Glutamatergic neuron (in vitro differentiated cells): ENCODE data around the gene DTHD1. TPM values are rescaled to one million over a fixed set of nuclear protein-coding genes. Genes with fewer than 3 reads are reported as not detected.

Experiments used
- DNase-seq: peaks from one replicate; pipeline ENCODE4 v3.0.0; 2022
- H3K27ac Mint-ChIP-seq: one replicate; pipeline ENCODE4 v1.8.0; 2020; ENCODE audit warnings: mild to moderate bottlenecking, mixed read lengths, inconsistent platforms; ENCODE audit not compliant: unreplicated experiment
- H3K27me3 Mint-ChIP-seq: one replicate; pipeline ENCODE4 v1.8.0; 2020; ENCODE audit warnings: mild to moderate bottlenecking, moderate library complexity, mixed read lengths, inconsistent platforms; ENCODE audit not compliant: unreplicated experiment
- H3K36me3 Mint-ChIP-seq: one replicate; pipeline ENCODE4 v1.8.0; 2020; ENCODE audit warnings: mild to moderate bottlenecking, mixed read lengths, inconsistent platforms; ENCODE audit not compliant: unreplicated experiment
- H3K4me1 Mint-ChIP-seq: one replicate; pipeline ENCODE4 v1.8.0; 2020; ENCODE audit warnings: mild to moderate bottlenecking, low read depth, mixed read lengths, inconsistent platforms; ENCODE audit not compliant: unreplicated experiment
- H3K4me3 Mint-ChIP-seq: one replicate; pipeline ENCODE4 v1.8.0; 2020; ENCODE audit warnings: mild to moderate bottlenecking, mixed read lengths, inconsistent platforms; ENCODE audit not compliant: unreplicated experiment
- H3K9me3 Mint-ChIP-seq: one replicate; pipeline ENCODE4 v1.8.0; 2020; ENCODE audit warnings: mild to moderate bottlenecking, moderate library complexity, mixed read lengths, inconsistent platforms; ENCODE audit not compliant: unreplicated experiment
- total RNA-seq: library from RNA; stranded (reverse); fragmentation: NEBNext Ultra II Directional; extraction: Animal tissue kit (Norgen Biotek cat#: 25700); gene quantifications from one replicate; pipeline ENCODE4 v1.2.1, GENCODE V29; 2021; ENCODE audit not compliant: unreplicated experiment
- TF ChIP-seq, protein P1 (sequence below): fragments of 200-600 bp; sonication (generic); IDR thresholded peaks from one replicate; pipeline ENCODE4 v1.5.0; 2021; ENCODE audit not compliant: partially characterized antibody, unreplicated experiment

Gene DTHD1
- total RNA-seq, 1 donor from 2014 or later: not detected

DNA sequence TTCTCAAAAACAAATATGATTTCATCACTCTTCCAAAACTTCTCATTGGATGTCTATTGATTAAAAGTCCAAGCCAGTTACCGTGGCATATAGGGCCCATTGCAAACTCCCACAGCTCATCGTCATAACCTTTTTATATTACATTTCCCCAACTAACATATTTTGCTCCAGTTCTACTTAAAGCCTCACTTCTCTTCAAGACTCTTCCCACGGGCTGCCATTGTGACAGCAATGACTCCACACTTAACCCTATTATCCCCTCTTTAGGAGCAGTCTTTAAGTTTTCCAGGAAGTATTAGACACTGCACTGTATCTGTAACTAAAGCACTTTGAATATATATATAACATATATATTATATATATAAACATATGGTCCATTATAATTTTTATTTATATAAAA is 44.5 kb downstream of the DTHD1 start:
- Mint-ChIP-seq H3K9me3 (no peaks in the 10 kb centered on the region), H3K27me3 (no peaks in the 10 kb centered on the region), H3K27ac (no peak overlapping the region), H3K4me3 (no peak overlapping the region), H3K4me1 (no peaks in the 10 kb centered on the region), H3K36me3 (peaks cover 4% of the 10 kb centered on the region)
- DNase-seq: no peak
- TF ChIP-seq, protein P1, sequence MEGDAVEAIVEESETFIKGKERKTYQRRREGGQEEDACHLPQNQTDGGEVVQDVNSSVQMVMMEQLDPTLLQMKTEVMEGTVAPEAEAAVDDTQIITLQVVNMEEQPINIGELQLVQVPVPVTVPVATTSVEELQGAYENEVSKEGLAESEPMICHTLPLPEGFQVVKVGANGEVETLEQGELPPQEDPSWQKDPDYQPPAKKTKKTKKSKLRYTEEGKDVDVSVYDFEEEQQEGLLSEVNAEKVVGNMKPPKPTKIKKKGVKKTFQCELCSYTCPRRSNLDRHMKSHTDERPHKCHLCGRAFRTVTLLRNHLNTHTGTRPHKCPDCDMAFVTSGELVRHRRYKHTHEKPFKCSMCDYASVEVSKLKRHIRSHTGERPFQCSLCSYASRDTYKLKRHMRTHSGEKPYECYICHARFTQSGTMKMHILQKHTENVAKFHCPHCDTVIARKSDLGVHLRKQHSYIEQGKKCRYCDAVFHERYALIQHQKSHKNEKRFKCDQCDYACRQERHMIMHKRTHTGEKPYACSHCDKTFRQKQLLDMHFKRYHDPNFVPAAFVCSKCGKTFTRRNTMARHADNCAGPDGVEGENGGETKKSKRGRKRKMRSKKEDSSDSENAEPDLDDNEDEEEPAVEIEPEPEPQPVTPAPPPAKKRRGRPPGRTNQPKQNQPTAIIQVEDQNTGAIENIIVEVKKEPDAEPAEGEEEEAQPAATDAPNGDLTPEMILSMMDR: no peak

DNA sequence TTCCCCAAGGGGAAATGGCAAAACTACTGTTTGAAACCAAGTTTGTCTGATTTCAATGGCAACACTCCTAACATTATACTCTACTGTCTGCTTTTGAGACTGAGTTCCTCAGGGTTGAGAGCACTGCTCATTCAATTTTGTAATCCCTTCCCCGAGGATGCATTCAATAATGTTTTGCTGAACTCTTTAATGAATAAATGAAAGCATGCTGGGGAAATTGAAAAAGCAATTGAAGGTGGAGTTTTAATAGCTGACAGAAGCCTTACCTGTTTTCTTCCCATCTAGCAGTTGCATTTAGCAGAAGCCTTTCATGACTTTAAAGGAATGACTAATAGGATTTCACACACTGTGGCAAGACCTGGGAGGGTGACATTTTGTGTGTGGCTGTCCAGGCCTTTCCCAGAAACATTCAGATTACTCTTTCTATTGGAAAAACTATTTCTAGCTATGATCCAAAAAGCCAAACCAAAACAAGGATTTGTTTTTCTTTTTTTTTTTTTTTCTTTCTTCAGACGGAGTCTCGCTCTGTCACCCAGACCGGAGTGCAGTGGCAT is 45.1 kb downstream of the DTHD1 start:
- no peaks in the 10 kb centered on the region for H3K4me1 Mint-ChIP-seq
- no peaks in the 10 kb centered on the region for H3K27me3 Mint-ChIP-seq
- no peak overlapping the region for H3K4me3 Mint-ChIP-seq
- no peaks in the 10 kb centered on the region for H3K9me3 Mint-ChIP-seq
- H3K27ac Mint-ChIP-seq: no peak overlapping the region
- peaks cover 4% of the 10 kb centered on the region for H3K36me3 Mint-ChIP-seq
- TF ChIP-seq, protein P1: no peak
- DNase-seq: no peak

DNA sequence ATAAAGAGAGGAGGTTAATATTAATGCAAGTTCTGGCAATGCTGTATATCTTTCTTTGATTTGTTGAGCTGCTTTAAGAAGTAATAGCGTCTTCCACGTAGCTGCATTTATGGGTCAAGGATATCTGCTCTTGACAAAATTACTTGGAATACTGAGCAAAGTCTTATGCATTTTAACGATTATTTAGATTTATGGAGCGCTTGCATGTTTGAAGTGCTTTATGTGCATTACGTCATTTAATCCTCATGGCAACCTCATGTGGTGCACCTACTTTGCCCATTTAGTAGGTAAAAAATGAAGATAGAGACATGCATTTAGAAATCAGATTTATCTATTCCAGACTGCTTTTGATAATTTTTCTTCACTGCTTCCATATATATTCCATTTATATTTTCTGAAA is 46.0 kb downstream of the DTHD1 start:
- DNase-seq: no peak
- H3K27me3 Mint-ChIP-seq: no peaks in the 10 kb centered on the region

DNA sequence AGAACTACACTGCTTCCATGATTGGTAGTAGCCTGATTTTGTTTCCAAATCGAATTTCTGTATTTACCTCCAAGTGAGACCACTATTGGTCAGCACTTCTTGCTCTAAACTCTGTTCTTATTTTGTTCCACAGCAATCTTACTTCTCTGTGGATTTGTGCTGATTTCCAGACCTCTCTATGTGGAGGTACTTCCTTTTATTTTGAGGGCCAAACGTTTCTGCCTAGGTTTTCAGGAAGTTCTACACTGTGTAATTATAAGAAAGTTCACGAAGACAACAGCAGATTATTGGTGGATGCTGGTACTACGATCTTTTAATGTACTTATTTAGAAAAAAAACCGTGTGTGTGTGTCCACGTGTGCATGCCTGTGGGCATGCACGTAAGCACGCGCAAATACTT is 46.7 kb downstream of the DTHD1 start:
- TF ChIP-seq, protein P1: no peak
- no peaks in the 10 kb centered on the region for H3K9me3 Mint-ChIP-seq
- no peaks in the 10 kb centered on the region for H3K27me3 Mint-ChIP-seq
- no peaks in the 10 kb centered on the region for H3K36me3 Mint-ChIP-seq
- no peaks in the 10 kb centered on the region for H3K4me1 Mint-ChIP-seq
- no peak for DNase-seq
- no peak overlapping the region for H3K4me3 Mint-ChIP-seq
- no peak overlapping the region for H3K27ac Mint-ChIP-seq

More for the DNA sequence above, 46.0 kb downstream of the DTHD1 start:
- Mint-ChIP-seq H3K4me3 (no peak overlapping the region), H3K36me3 (no peaks in the 10 kb centered on the region), H3K9me3 (no peaks in the 10 kb centered on the region), H3K4me1 (no peaks in the 10 kb centered on the region), H3K27ac (no peak overlapping the region)
- TF ChIP-seq, protein P1: no peak

DNA sequence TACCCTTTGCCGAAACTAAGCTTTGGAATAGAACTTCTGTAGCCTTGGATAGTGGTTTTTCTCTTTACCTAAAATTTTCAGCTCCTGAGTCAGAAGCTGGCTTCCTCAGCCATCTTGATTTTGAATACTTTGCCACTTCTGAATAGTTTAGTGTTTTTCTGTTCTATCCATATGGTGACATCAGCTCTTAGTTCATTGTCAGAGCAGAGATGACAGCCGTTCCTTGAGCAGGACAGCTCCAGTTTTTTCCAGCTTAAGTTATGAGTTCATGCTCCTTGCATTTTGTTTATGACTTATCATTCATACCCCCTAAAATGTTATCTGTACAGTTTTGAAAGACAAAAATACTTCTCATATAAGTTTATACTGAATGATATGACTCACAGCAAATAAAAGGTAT is 47.8 kb downstream of the DTHD1 start:
- no peaks in the 10 kb centered on the region for H3K4me1 Mint-ChIP-seq
- no peak for DNase-seq
- no peak overlapping the region for H3K4me3 Mint-ChIP-seq
- H3K9me3 Mint-ChIP-seq: no peaks in the 10 kb centered on the region
- no peaks in the 10 kb centered on the region for H3K27me3 Mint-ChIP-seq
- no peak overlapping the region for H3K27ac Mint-ChIP-seq
- TF ChIP-seq, protein P1: no peak
- no peaks in the 10 kb centered on the region for H3K36me3 Mint-ChIP-seq
